ENCODE data around the gene C9orf57. TPM values are rescaled to one million over a fixed set of nuclear protein-coding genes. Genes with fewer than 3 reads are reported as not detected.
"Not testable (repeated sequence)": the region's sequence is repeated elsewhere in the genome, so short reads cannot be mapped to it uniquely, and the experiment has no call there.

The C9orf57 gene
- polyA plus RNA-seq, 1 donor, result not detected

- no peak for DNase-seq
These were observed 36.8 kb downstream of the C9orf57 start for GRCh38 chr9:72023596-72023995.

GRCh38 chr9:72022841-72023240 is 37.6 kb downstream of the C9orf57 start:
- DNase-seq, result no peak

GRCh38 chr9:72013292-72013760 is 47.1 kb downstream of the C9orf57 start:
- no peak for DNase-seq

GRCh38 chr9:72012646-72013045 is 47.8 kb downstream of the C9orf57 start:
- no peak for DNase-seq

GRCh38 chr9:72007726-72008125 is 52.7 kb downstream of the C9orf57 start:
- DNase-seq, result not testable (repeated sequence)

- DNase-seq, result no peak
These were observed 53.9 kb downstream of the C9orf57 start for GRCh38 chr9:72006501-72006900.

- no peak for DNase-seq
These were observed 55.0 kb downstream of the C9orf57 start for GRCh38 chr9:72005451-72005850.

Other genes starting within 250 kb of the C9orf57 start
- gene ABHD17B, start 149.4 kb downstream of the C9orf57 start, polyA plus RNA-seq (ENCODE audit: insufficient read length), result 29.9 TPM
- 21.8 TPM for gene C9orf85, start 149.0 kb downstream of the C9orf57 start, polyA plus RNA-seq (ENCODE audit: insufficient read length)
- gene GDA, start 88.8 kb upstream of the C9orf57 start, polyA plus RNA-seq (ENCODE audit: insufficient read length), result 0.47 TPM

Measured in left kidney (tissue), 2 donors.